Measurements from ENCODE around the gene SHOX. TPM values are rescaled to one million over a fixed set of nuclear protein-coding genes. Genes with fewer than 3 reads are reported as not detected.

The SHOX gene
- total RNA-seq, 1 experiment from 2014 or later = 0.24 TPM

DNA sequence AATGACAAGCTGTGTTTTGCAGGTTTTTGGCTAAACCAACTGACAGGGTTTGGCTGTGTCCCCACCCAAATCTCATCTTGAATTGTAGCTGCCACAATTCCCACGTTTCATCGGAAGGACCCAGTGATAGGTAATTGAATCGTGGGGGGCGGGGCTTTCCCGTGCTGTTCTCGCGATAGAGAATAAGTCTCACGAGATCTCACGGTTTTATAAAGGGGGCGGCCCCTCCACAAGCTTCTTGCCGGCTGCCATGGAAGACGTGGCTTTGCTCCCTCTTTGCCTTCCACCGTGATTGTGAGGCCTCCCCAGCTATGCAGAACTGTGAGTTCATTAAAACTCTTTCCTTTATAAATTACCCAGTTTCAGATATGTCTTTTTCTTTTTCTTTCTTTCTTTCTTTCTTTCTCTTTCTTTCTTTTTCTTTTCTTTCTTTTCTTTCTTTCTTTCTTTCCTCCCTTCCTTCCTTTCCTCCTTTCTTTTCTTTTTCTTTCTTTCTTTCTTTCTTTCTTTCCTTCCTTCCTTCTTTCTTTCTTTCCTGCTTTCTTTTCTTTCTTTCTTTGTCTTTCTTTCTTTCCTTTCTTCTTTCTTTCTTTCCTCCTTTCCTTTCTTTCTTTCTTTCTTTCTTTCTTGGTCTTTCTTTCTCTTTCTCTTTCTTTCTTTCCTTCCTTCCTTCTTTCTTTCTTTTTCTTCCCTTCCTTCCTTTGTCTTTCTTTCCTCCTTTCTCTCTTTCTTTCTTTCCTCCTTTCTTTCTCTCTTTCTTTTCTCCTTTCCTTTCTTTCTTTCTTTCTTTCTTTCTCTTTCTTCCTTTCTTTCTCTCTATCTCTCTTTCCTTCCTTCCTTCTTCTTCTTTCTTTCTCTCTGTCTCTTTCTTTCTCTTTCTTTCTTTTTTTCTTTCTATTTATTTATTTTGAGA, 54.8 kb downstream of the SHOX start:
- no peak overlapping the region for H3K56ac ChIP-seq (ENCODE audit: insufficient read length, low read depth, low read length)
- H2BK15ac ChIP-seq (ENCODE audit: low read depth, low read length) = no peak overlapping the region
- H3K4me1 Mint-ChIP-seq = peaks cover 20 to 33% of the 10 kb centered on the region in 2 experiments
- no peak overlapping the region for H2AK5ac ChIP-seq (ENCODE audit: insufficient read length, low read length)
- H3K4me2 ChIP-seq (ENCODE audit: insufficient read depth, insufficient read length, low read length) = no peak overlapping the region
- no peak overlapping the region for H3K4me3 Mint-ChIP-seq
- H2BK5ac ChIP-seq (ENCODE audit: insufficient read length, low read length) = no peak overlapping the region
- no peaks in the 10 kb centered on the region for H4K20me1 ChIP-seq (ENCODE audit: control insufficient read depth, insufficient read depth, insufficient read length)
- no peak overlapping the region for H4K91ac ChIP-seq (ENCODE audit: insufficient read length, low read depth, low read length)
- H4K8ac ChIP-seq (replicated peaks; ENCODE audit: insufficient read length, low read depth, low read length) = no peak overlapping the region
- no peak overlapping the region for H3K23ac ChIP-seq (ENCODE audit: insufficient read length, low read depth, low read length)
- H3K27ac Mint-ChIP-seq = no peak overlapping the region; a peak in 2 of 7 replicates
- H3K18ac ChIP-seq (ENCODE audit: insufficient read length, low read depth, low read length) = no peak overlapping the region
- H2BK120ac ChIP-seq (ENCODE audit: low read depth, low read length, poor library complexity, severe bottlenecking) = no peak overlapping the region
- no peak overlapping the region for H3K27ac ChIP-seq (ENCODE audit: insufficient read length, low read depth, low read length)
- H3K23me2 ChIP-seq (ENCODE audit: insufficient read length, low read depth, low read length, poor library complexity, severe bottlenecking) = no peaks in the 10 kb centered on the region
- H3K14ac ChIP-seq (ENCODE audit: insufficient read depth, low read length) = no peak overlapping the region
- no peak overlapping the region for H4K5ac ChIP-seq (ENCODE audit: insufficient read length, low read depth, low read length)
- DNase-seq = no peak
- H2AFZ ChIP-seq (ENCODE audit: low read length) = no peak overlapping the region
- no peaks in the 10 kb centered on the region for H3K9me3 ChIP-seq (ENCODE audit: control insufficient read depth, low read depth, low read length)
- H3K9ac ChIP-seq (ENCODE audit: extremely low read depth, insufficient read length, low read length) = no peak overlapping the region
- H3K79me1 ChIP-seq (ENCODE audit: insufficient read depth, low read depth, low read length, poor library complexity, severe bottlenecking) = no peaks in the 10 kb centered on the region
- H3K36me3 Mint-ChIP-seq (ENCODE audit: insufficient read depth in 1 of 3, low read depth in 3 of 3) = peaks cover 0 to 5% (median 4%) of the 10 kb centered on the region in 3 experiments; a peak in 2 of 7 replicates
- H2BK20ac ChIP-seq (ENCODE audit: low read depth, low read length, poor library complexity, severe bottlenecking) = no peak overlapping the region
- H3K27me3 Mint-ChIP-seq (ENCODE audit: low read depth) = peaks cover 16% of the 10 kb centered on the region
- no CpG with 5 or more reads among the region's 13 CpGs for WGBS (ENCODE audit: extremely low coverage, insufficient read length, low lambda C conversion rate)
- no peak overlapping the region for H2BK12ac ChIP-seq (ENCODE audit: insufficient read length, low read depth, low read length)
- H3K79me2 ChIP-seq (ENCODE audit: insufficient read depth, low read length) = no peaks in the 10 kb centered on the region
- H3K27me3 ChIP-seq (ENCODE audit: insufficient read depth, low read length) = no peaks in the 10 kb centered on the region
- peaks cover 3% of the 10 kb centered on the region; the same call in 1 of the 2 replicates for H3K4me1 ChIP-seq (ENCODE audit: insufficient read depth, low read length)
- H3T11ph ChIP-seq (ENCODE audit: low read length) = no peak overlapping the region
- TF ChIP-seq, protein P1, sequence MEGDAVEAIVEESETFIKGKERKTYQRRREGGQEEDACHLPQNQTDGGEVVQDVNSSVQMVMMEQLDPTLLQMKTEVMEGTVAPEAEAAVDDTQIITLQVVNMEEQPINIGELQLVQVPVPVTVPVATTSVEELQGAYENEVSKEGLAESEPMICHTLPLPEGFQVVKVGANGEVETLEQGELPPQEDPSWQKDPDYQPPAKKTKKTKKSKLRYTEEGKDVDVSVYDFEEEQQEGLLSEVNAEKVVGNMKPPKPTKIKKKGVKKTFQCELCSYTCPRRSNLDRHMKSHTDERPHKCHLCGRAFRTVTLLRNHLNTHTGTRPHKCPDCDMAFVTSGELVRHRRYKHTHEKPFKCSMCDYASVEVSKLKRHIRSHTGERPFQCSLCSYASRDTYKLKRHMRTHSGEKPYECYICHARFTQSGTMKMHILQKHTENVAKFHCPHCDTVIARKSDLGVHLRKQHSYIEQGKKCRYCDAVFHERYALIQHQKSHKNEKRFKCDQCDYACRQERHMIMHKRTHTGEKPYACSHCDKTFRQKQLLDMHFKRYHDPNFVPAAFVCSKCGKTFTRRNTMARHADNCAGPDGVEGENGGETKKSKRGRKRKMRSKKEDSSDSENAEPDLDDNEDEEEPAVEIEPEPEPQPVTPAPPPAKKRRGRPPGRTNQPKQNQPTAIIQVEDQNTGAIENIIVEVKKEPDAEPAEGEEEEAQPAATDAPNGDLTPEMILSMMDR (conservative IDR thresholded peaks at IDR 0.05) = no peak
- H3K4ac ChIP-seq (ENCODE audit: low read depth, low read length) = no peak overlapping the region
- peaks cover 4 to 5% of the 10 kb centered on the region in 2 experiments; a peak in 3 of 5 replicates for H3K9me3 Mint-ChIP-seq
